Measurements from ENCODE around the gene P2RX1.

GRCh38 chr17:3890082-3890877 lies 26.0 kb downstream of the P2RX1 start:
- TF ChIP-seq POLR2A (IDR thresholded peaks at IDR 0.05): no peak
- TF ChIP-seq, protein P1, sequence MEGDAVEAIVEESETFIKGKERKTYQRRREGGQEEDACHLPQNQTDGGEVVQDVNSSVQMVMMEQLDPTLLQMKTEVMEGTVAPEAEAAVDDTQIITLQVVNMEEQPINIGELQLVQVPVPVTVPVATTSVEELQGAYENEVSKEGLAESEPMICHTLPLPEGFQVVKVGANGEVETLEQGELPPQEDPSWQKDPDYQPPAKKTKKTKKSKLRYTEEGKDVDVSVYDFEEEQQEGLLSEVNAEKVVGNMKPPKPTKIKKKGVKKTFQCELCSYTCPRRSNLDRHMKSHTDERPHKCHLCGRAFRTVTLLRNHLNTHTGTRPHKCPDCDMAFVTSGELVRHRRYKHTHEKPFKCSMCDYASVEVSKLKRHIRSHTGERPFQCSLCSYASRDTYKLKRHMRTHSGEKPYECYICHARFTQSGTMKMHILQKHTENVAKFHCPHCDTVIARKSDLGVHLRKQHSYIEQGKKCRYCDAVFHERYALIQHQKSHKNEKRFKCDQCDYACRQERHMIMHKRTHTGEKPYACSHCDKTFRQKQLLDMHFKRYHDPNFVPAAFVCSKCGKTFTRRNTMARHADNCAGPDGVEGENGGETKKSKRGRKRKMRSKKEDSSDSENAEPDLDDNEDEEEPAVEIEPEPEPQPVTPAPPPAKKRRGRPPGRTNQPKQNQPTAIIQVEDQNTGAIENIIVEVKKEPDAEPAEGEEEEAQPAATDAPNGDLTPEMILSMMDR (IDR thresholded peaks at IDR 0.05): no peak
- peak in 1 of 3 donors; percentile 9 for TF ChIP-seq POLR2AphosphoS5 (IDR thresholded peaks at IDR 0.05)
- TF ChIP-seq EP300 (IDR thresholded peaks at IDR 0.05): no peak

All from suprapubic skin (tissue), 4 donors.